Stimulated activated CD8-positive, alpha-beta memory T cell treated with anti-CD3 and anti-CD28 coated beads, Interleukin-12 subunit alpha, Interleukin-12 subunit beta, amount 100 ng/mL, for 24 hours (primary cell): Measurements from ENCODE around the gene MAP7D1.
"Not testable (repeated sequence)": the region's sequence is repeated elsewhere in the genome, so short reads cannot be mapped to it uniquely, and the experiment has no call there.

Source experiments
- DNase-seq: peaks from one replicate; pipeline ENCODE4 v3.0.0-alpha.2; 2020; ENCODE audit errors: extremely low read depth

MAP7D1 gene

DNA sequence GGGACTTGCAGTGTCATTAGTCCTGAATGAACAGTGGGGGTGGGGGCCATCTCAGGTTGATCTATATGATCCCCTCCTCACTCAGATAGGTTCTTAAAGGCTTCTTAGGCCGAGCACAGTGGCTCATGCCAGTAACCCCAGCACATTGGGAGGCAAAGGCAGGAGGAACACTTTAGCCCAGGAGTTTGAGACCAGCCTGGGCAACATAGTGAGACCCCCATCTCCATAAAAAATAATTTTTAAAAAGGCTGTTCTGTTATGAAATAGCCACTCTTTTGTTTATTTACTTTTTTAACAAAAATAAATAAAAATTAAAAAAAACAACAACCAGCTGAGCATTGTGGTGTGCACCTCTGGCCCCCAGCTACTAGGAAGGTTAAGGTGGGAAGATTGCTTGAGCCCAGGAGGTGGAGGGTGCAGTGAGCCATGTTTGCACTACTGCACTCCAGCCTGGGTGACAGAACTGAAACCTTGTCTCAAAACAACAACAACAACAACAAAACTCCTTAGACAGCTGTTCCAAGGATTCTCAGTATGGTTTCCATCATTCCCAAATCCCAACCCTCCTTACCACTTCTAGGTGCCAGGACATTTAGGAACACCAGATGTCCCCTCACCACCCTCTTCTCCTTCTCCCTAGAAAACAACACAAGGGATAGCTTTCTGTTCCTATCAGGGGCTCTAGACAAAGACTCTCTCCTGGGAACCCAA, 4.7 kb upstream of the MAP7D1 start:
- DNase-seq, result no peak

- no peak for DNase-seq
Observed at GRCh38 chr1:36151845-36152203, 4.1 kb upstream of the MAP7D1 start.

DNA sequence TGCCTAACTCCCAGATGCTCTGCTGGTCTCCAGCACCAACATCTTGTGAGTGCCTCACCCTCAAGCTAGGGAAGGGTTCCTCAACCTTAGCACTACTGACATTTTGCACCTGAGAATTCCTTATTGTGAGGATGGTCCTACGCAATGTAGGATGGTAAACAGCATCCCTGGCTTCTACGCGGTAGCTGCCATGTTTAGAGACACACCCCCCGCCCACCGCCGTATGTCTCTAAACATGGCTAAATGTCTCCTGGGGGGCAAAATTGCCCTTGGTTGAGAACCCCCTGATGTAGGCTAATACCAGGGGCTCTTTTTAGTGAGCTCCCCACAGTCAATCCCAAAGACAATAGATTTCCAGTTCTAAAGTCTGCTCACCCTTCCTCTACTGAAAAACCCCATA, 2.5 kb upstream of the MAP7D1 start:
- DNase-seq, result no peak

- no peak for DNase-seq
Observed at GRCh38 chr1:36154335-36154734, 1.6 kb upstream of the MAP7D1 start.

DNA sequence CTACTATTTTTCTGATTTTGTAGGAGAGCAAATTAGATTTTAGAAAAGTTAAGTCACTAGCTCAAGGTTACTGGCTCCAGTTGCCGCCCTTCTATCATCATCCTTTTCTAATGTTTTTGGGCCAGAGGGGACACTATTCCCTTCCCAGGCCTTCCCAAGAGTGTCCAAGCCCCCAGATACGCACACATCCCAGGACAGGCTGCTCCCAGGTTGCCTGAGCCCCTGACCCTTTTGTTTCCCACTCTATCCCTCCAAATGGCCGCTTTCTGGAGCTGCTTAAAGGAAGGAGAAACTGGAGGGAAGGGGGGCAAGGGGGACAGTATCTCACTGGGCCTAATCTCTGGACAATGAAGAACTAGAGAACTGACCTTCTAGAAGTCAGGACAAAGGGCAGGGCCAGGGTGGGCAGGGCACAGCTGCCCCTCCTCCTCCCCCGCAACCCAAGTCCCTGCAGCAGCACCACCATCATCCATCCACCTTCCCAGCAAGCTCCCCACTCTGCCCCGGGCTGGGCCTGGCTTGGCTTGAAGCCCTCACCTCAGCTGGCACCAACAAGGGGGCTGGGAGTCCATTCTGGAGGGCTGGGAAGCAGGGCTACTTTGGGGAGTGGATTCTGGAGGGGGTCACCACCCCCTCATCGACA, 1.1 kb upstream of the MAP7D1 start:
- no peak for DNase-seq

DNA sequence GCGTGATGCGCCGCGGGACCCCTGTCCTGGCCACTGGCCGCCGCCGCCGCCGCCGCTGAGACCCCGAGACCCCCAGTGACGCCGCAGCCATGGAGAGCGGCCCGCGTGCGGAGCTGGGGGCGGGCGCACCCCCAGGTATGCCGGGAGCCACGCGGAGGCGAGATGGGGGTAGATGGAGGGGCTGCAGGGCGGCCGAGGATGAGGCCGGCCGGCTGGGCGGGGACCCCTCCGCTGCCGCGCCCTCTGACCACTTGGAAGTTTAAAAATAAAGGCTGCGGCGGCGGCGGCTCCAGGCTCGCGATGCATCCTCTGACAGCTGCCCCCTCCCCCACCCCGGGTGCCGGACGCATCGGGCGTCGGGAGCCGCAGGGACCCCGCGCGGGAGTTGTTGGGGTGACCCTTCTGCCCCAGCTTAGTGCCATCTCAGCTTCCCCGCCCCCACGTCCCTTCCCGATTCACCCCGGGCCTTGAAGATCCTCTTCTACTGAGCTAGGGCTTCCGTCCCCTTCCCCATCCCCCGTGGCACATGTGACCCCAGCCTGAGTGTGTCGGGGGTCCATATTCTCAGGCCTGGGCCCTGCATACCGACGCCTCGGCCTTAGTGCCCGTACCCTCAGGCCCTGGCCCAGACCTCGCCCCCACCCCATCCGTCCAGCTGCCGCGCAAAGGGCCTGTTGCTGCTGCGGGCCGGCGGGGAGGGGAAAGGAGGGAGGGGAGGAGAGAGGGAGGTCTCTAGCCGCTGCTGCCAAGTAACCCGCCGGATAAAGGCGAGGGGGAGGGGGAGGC, 562 bp downstream of the MAP7D1 start:
- DNase-seq, result no peak

GRCh38 chr1:36157115-36157903, 1.3 kb downstream of the MAP7D1 start:
- DNase-seq, result no peak

- no peak for DNase-seq
Observed at GRCh38 chr1:36157973-36158826, 2.2 kb downstream of the MAP7D1 start.

DNA sequence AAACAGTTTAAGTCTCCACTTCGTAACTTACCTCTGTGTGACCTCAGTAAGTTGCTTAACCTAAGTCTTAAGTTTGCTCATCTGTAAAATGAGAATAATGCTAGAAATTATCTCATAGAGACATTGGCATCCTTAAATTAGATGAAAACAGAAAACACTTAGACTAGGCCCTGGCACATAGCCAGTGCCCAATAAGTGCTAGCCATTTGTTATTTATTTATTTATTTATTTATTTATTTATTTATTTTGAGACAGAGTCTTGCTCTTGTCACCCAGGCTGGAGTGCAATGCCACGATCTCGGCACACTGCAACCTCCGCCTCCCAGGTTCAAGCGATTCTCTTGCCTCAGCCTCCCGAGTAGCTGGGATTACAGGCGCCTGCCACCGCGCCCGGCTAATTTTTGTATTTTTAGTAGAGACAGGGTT, 2.9 kb downstream of the MAP7D1 start:
- DNase-seq, result not testable (repeated sequence)

DNA sequence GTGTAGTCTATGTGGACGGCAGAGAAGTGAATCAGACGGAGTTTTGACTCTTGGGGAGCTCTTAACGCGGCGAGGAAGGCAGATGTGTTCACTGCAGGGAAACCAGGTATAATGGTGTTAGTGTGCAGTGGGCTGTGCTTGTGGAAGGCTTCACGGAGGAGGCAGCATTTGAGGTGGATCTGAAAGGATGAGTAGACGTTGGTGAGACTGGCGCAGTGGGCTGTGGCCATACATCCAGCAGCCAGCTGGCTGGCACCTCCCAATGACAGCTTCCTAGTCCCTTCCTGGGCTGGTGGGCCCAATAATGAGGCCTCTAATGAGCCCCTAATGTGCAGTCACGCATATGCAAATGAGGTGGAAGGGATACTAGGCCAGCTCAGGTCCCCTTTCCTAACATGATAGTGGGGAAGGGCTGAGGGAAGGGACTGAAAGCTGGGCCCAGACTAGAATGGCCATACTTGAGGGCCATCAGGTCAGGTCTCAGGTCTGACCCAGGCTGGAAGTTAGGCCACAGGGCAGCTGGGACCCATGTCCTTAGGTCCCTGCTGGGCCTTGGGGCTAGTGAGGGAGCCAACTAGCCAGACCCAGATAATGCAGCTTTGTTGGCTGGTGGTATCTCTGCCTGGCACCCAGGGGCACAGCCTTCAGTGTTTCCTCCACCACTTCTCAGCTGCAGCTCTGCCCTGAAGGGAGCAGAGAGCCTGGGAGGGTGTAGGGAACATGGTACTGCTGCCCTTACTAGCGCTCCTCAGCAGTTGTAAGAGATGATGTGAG, 3.8 kb downstream of the MAP7D1 start:
- no peak for DNase-seq

DNA sequence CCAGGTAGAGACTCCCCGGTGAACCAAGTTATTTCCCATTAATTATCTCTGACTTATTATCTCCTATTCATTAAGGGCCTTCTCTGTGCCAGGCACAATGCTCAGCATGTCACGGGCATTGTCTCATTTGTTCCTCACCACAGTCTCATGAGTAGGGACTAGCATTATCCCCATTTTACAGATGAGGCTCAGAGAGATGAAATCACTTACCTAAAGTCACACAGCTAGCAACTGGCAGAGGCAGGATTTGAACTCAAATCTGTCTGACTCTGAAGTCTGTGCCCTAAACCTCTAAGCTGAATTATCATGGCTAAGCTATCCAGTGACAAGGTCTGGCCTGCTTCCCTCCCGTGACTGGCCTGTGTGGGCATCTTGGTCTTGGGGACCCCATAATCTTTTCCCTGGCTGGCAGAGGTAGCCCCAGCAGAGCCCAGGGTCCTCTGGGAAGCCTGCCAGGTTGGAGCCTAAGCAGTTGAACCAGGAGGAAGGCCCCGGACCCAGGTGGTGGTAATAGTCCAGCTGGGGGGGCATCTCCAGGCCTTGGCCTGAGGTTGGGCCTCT, 4.5 kb downstream of the MAP7D1 start:
- no peak for DNase-seq

DNA sequence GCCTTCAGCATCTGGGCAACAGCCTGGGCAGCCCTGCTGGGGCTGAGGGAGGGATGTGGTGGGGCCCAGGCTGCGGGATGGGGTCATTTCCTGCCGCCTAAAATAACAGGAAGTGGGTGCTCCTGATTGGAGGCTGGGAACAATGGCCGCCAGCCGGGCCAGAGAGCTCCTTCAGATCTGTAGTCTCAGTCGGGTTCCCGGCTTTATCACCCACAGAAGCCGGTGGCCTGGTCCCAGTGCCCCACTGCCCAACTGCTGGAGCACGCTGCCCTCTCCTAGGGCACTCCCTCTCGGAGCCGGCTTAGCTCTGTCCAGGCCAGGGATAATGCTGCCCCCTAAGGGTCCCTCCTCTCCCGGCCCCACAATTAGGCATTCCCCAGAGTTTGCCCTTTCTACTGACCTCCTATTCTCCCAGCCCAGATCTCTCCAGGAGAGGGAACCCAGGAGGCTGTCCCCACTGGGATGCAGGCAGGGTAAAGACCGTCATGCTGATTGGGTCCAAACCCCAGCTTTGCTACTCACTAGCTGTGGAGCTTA, 5.1 kb downstream of the MAP7D1 start:
- no peak for DNase-seq

GRCh38 chr1:36161641-36162531, 5.9 kb downstream of the MAP7D1 start:
- DNase-seq, result no peak

- DNase-seq, result no peak
Observed at GRCh38 chr1:36162680-36163239, 6.8 kb downstream of the MAP7D1 start.

DNA sequence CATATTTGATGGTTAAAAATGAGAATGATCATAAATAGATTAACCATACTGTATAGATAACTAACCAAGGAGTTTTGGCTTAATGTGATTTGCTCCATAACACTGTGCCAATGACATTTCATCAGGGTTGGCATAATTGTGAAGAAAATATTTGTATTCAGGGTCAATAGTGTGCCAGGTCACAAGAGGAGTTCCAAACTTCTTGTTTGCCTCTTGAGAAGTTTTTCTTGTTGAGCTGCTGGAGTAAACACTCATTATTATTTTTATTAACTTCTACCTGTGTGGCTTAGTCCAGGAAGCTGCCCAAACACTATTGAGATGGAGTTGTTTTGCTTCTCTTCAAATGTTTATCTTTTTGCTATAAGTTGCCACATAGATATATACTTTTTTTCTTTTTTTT, 7.5 kb downstream of the MAP7D1 start:
- no peak for DNase-seq

GRCh38 chr1:36164361-36164760, 8.4 kb downstream of the MAP7D1 start:
- DNase-seq, result no peak

DNA sequence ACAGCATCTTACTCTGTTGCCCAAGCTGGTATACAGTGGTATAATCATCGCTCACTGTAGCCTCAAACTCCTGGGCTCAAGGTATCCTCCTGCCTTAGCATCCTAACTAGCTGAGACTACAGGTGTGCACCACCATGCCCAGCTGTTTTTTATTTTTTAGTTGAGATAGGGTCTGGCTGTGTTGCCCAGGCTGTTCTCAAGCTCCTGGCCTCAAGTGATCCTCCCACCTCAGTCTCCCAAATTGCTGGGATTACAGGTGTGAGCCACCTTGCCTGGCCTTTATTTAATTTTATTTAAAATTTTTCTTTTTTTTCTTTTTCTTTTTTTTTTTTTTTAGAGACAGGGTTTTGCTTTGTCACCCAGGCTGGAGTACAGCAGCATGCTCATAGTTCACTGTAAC, 9.2 kb downstream of the MAP7D1 start:
- no peak for DNase-seq

GRCh38 chr1:36166136-36166535, 10.2 kb downstream of the MAP7D1 start:
- DNase-seq, result no peak
